GM19238 (cell line): Measurements from ENCODE around the gene CHM.
"Not testable (repeated sequence)": the region's sequence is repeated elsewhere in the genome, so short reads cannot be mapped to it uniquely, and the experiment has no call there.

Source experiments
- DNase-seq: peaks from one replicate; pipeline ENCODE4 v3.0.0; 2011; ENCODE audit warnings: low spot score; ENCODE audit not compliant: insufficient read length

The CHM gene, protein sequence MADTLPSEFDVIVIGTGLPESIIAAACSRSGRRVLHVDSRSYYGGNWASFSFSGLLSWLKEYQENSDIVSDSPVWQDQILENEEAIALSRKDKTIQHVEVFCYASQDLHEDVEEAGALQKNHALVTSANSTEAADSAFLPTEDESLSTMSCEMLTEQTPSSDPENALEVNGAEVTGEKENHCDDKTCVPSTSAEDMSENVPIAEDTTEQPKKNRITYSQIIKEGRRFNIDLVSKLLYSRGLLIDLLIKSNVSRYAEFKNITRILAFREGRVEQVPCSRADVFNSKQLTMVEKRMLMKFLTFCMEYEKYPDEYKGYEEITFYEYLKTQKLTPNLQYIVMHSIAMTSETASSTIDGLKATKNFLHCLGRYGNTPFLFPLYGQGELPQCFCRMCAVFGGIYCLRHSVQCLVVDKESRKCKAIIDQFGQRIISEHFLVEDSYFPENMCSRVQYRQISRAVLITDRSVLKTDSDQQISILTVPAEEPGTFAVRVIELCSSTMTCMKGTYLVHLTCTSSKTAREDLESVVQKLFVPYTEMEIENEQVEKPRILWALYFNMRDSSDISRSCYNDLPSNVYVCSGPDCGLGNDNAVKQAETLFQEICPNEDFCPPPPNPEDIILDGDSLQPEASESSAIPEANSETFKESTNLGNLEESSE

DNA sequence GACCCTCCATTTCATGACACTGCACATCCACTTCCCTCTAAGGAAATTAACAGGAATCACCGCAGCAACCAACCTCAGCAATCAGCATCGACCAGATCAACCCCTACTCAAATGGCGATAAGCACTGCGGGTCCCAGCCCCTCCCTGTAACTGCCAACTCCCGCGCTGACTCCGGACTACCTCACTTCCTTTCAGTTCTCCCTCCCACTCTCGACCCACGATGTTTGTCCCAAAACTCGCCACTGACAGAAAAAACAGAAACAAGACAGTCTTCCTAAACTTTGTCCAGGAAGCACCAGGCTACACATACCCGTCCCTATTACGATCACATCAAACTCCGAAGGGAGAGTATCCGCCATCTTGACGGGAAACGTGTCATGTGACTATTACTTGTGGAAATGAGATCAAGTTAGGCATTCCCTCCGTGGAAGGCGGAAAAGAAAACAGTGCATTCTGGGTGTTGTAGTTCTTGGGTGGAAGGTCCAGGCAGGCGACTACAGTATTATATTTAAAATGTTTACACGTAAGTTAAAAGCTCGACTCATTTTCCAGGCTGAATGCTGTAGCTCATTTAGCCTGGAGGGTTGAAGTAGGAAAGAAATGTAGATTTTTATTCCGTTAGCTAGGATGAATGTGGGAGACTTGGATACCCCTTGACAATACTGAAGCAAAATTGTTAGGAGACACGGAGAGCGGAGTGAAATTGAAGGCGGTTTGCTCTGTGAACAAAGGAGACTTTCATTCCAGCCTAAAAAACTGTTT is at the start of gene CHM:
Gene CHM (minus strand): TSS at position 385 of the 762 bp plus-strand sequence. CDS start 26 bp downstream, at position 359.
- DNase-seq: peak; percentile 39

DNA sequence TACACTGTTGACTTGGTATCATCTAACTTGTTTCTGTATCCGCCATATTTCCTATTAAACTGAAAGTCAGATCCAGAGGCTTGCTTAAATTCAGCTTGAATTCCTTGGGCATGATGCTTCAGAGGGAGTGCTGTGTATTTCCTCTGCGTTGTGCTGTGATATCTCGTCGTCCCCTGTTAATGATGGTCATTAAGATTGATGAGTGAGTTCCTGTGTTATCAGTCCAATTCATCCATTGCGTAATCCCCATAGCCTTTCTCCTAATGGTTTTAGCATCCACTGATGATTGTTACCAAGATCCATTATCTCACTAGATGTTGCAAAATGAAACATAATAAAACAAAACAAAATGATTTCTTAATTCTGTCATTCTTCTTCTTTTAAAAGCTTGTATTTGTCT is 31.3 kb upstream of the CHM start:
- DNase-seq: no peak

DNA sequence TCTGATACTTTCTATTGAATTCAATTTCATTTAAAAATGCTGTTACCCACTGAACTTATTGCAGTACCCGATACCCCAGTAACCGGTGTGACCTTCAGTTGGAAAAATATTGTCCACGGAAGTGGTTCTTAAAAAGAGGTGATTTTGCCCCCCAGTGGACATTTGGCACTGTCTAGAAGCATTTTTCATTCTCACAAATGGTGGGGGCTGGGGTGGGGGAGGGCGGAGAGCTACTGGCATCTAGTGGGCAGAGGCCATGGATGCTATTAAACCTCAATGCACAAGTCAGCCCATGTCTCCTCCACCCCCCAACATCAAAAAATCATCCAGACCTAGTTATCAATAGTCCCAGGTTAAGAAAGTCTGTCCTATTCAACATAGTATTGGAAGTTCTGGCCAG is 19.6 kb upstream of the CHM start:
- no peak for DNase-seq

DNA sequence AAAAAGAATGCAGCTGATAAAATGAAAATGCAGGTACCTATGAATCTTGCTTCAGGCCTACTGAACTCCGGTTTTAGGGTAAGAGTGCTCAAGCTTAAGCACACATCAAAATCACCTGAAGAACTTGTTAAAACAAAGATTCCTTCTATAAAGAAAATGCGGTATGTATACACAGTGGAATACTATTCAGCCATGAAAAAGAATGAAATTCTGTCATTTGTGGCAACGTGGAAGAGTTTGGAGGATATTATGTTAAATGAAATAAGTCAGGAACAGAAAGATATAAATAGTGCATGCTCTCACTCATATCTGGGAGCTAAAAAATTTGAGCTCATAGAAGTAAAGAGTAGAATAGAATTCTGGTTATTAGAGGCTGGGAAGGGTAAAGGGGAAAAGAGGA is 14.0 kb upstream of the CHM start:
- DNase-seq: no peak

DNA sequence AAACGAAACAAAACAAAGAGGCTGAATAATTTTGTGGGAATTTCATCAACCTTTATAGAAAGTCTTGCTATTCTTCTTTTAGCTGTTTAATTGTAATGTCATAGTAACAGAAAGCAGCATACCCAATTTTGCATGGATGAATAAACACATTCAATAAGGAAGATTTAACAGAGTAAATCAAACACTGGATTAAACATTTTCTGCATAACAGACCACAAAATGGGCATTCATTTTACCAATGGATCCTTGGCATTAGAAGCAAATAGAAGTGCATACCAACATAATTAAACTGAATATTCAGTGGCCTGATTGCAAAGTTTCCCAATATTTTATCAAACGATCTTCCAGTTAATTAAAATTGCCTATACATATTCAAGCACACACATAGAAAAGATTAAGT is 4.4 kb upstream of the CHM start:
- no peak for DNase-seq

DNA sequence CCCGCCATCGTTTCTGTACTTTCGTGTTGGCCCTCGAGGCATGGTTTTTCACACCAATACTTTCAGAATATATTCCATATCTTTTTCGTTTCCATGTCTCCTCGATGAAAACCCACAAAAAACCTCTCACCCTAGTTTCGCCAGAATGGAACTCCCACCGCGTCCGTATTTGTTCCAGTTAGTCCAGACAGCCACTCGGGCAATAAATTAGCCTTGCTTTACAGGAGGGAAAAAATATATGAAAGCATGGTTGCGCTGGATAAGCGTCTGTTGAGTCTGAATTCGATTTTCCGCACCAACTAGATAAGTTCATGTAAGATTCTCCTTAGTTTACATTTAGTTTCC is 550 bp upstream of the CHM start:
- no peak for DNase-seq

DNA sequence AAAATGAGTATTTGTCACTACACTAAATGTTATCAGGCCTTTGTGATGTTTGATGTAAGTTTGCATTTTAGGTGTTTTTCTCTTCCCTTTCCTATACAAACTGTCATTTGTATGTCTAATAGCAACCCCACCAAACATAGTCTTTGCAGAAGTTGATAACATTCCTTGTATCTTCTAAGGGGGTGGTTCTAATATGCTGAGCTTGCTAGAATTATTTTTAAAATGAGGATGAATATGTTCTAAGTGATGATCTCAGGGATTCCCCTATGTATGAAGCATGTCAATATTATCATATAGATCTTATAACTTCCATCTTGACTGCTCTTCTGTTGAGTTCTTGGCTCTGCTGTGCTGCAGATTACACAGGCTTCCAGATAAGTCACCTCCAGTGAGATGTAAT is 3.1 kb downstream of the CHM start:
- no peak for DNase-seq

DNA sequence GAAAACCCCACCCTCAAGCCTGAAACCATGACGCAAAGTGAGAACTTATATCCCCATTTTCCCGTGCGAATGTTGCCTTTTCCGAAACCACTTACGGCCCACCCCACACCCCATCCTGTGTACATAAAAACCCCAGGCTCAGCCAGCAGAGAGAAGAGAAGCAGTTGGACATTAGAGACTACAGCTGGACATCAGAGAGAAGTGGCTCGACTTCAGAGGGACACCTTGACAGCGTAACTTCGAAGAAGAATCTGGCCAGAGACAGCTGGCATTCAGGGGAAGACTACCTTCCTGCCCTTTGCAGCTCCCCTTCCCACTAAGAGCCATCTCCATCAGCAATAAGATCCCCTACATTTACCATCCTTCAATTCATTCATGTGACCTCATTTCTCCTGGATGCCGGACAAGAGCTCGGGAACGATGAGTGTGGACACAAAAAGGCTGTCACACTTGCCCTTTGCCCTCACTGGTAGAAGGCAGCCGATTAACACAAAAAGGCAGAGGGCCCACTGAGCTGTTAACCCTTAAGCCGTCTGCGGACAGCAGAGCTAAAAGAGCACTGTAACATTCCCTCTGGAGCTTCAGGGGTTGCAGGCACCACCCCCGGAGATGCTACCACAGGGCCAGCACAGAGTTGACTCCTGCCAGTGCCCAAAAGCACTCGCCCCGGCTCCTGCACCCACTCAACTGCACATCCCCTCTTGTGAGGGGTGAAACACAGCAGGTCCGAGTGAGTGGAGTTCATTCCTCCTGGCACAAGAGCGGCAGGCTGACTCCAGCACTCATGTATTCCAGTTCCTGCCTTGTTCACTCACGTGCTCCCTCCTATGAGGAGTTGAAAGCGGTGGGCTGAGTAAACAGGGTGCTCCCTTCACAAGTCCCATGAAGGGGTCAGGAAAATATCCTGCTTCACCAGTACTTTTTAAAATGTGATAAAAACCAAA is 7.5 kb downstream of the CHM start:
- no peak for DNase-seq

DNA sequence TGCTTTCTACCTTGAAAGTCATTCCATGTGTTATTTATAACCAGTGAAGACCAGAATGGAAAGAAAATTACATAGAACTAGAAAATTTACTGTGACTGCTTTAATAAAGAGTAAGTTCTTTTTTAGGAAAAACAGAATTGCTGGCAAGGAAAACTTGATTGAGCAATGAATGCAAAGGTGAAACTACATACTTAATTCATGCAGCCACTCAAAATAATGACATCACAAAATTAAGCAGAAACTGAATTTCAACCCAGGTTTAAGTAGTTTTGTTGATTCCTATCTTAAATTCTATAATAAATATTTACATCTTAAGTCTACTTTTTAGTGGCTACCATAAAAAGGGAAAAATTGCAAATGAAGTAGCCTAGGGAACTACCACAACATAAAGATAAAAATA is 14.0 kb downstream of the CHM start:
- no peak for DNase-seq

DNA sequence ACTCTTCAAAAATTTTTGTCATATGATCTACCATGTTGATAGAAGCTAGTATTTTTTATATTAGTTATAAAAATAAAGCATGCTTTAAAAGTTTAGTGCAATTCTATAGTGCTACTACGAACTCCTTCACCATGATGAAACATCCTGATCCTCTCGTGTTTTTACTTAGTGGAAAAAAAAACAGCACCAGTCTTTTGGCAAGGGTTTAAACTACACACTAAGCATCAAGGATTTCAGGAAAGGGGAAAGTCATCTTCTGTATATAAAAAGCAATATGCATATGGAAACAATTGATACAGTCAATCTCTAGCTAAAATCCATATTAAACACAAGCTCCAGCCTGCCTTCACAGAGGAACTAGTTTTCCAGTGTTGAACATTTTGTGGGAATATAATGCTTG is 18.7 kb downstream of the CHM start:
- no peak for DNase-seq

DNA sequence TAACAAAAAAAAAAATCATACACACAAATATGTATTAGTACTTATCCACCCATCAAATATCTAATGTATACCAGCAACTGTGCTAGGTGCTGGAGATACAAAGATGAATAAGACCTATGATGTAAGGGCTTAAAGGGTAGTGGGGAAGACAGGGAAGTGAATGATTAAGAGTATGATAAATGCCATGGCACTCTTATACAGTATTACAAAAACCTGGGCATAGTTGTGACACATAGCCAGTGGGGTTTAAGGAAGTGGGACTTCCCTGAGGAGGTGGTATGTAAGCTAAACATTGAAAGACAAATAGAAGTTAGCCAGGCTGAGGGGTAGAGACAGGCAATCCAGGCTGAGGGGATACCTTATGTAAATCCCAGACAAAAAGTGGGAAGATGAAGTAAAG is 23.5 kb downstream of the CHM start:
- DNase-seq: no peak

DNA sequence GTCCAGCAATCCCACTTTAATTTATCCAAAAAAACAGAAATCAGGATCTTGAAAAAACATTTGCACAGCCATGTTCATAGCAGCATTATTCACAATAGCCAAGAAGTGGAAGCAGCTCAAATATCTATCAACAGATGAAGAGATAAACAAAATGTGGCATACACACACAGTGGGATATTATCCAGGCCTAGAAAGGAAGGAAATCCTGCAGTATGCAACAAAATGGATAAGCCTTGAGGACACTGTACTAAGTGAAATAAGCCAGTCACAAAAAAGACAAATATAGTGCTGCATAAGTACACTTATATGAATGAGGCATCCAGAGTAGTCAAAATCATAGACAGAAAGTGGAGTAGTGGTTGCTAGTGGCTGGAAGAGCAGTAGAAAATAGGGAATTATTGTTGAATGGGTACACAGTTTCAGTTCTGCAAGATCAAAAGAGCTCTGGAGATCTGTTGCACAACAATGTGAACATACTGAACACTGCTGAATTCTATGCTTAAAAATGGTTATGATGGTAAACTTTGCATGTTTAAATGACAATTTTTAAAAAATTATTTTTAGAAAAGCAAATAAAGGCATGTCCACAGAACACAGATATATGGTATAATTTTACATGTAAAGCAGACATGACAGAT is 25.6 kb downstream of the CHM start:
- no peak for DNase-seq

DNA sequence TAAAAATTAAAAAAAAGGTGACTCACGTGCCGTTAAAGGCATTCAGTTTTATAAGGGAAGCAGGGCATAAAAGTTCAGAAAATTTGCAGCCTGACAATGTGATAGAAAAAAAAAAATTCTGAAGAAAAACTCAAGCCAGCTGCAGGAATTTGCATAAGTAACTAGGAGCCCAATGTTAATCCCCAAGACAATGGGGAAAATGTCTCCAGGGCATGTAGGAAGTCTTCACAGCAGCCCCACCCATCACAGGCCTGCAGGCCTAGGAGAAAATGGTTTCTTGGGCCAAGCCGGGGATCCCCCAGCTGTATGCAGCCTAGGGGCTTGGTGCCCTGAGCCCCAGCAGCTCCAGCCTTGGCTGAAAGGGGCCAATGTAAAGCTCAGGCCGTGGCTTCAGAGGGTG is 31.2 kb downstream of the CHM start:
- no peak for DNase-seq

DNA sequence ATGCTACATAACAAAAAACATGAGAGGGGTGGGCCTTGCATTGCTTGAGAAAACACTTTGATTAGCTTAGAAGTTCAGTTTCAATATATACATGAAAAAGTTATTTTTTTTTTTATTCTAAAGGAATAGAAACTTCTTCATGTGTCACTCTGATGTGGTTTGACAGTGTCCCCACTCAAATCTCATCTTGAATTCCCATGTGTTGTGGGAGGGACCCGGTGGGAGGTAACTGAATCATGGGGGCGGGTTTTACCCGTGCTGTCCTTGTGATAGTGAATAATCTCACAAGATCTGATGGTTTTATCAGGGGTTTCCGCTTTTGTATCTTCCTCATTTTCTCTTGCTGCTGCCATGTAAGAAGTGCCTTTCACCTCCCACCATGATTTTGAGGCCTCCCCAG is 32.4 kb downstream of the CHM start:
- DNase-seq: not testable (repeated sequence)

DNA sequence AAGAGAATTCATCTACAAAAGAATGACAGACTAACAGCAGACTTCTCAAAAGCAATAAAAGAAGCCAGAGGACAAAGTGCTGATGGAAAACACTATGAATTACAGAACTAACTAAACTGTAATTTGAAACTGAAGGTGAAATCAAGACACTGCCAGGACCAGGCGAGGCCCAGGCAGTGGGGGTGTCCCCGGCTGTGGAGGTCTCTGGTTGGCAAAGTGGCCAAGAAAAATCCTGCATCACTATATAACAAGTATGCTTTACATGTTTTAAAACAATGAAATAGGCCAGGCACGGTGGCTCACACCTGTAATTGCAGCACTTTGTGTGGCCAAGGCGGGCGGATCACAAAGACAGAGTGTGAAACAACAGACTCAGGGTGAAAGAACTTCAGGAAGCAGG is 32.9 kb downstream of the CHM start:
- DNase-seq: no peak

DNA sequence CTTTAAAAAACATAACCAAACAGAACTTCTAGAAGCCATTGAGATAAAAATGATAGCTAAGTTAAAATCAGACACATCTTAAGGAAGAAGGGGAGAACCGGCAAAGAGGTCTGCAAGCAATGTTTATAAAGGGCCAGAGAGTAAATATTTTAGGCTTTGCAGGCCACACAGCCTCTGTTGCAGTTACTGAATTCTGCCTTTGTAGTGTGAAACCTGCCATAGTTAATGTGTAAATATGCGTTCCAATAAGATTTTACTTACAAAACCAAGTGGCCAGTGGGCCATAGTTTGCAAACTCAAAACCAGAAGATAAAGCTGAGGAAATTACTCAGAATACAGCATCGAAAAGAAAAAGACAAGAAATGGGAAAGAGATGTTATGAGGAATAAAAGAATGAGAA is 33.6 kb downstream of the CHM start:
- DNase-seq: no peak

DNA sequence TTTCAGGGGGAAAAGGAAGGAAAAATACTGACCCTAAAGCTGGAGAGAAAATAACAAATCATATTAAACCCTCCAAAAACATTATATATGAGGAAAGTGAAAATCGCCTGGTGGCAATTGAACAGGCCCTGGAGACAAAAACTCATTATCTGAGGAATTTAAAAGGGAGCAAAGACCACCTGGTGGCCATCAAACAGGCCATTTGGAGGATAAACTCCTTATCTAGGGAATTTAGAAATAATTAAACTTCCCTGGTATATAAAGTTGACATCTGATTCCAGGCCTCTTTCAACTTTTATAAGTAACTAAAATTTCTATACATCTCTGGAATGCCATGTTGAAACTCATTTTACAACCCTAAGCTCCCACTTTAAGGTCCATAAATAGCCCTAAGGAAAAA is 35.2 kb downstream of the CHM start:
- no peak for DNase-seq

DNA sequence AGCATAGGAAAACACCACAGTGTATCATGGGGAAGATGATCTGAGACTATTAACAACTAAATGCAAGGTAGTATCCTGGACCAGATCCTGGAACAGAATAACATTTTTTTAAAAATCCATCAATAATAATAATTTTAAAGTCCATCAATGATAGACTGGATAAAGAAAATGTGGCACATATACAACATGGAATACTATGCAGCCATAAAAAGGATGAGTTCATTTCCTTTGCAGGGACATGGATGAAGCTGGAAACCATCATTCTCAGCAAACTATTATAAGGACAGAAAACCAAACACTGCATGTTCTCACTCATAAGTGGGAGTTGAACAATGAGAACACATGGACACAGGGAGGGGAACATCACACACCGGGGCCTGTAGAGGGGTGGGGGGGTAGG is 37.6 kb downstream of the CHM start:
- not testable (repeated sequence) for DNase-seq

DNA sequence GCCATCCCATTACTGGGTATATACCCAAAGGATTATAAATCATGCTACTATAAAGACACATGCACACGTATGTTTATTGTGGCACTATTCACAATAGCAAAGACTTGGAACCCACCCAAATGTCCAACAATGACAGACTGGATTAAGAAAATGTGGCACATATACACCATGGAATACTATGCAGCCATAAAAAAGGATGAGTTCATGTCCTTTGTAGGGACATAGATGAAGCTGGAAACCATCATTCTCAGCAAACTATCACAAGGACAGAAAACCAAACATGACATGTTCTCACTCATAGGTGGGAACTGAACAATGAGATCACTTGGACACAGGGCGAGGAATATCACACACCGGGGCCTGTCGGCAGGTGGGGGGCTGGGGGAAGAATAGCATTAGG is 39.5 kb downstream of the CHM start:
- DNase-seq: not testable (repeated sequence)

DNA sequence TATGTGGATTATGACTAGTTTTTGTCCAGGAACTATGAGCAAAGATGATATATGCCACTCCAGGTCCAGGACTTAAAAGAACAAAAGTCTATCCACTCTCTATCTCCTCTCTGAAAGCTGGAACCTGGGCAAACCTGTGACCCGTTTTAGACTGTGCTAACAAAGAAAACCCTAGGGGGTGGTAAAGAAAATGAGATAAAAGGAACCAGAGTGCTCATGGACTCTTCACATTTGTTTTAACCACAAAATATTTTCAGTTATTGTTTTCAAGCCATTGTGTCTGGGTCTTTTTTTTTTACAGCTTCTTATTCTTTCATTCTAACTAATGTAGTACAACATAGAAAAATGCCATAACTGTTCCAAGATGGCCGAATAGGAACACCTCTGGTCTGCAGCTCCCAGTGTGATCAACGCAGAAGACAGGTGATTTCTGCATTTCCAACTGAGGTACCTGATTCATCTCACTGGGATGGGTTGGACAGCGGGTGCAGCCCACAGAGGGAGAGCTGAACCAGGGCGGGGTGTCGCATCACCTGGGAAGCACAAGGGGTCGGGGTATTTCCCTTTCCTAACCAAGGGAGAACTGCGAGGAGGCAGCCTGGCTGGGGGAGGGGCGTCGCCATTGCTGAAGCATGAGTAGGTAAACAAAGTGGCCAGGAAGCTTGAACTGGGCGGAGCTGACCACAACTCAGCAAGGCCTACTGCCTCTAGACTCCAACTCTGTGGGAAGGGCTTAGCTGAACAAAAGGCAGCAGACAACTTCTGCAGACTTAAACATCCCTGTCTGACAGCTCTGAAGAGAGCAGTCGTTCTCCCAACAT is 45.1 kb downstream of the CHM start:
- DNase-seq: no peak
